IMR-90 (cell line): ENCODE data around the gene PLA2G3.
A peak's percentile ranks its signal among the peaks of the same experiment; 100 is the strongest.

Experiments used
- CTCF ChIP-seq: conservative IDR thresholded peaks from 2 replicates; pipeline ENCODE4 v1.5.1; 2012; ENCODE audit warnings: mild to moderate bottlenecking, low read depth, low read length, improper control_type of control experiment
- POLR2A ChIP-seq: IDR thresholded peaks from 2 replicates; pipeline ENCODE4 v1.6.1; 2012; ENCODE audit warnings: mild to moderate bottlenecking, low read depth, low read length
- RAD21 ChIP-seq: IDR thresholded peaks from 2 replicates; pipeline ENCODE4 v1.6.1; 2012; ENCODE audit warnings: low read length, improper control_type of control experiment
- RCOR1 ChIP-seq: IDR thresholded peaks from 2 replicates; pipeline ENCODE4 v1.6.1; 2012; ENCODE audit warnings: mild to moderate bottlenecking, low read length, improper control_type of control experiment; ENCODE audit not compliant: insufficient replicate concordance

- TF ChIP-seq RAD21 (peak; percentile 97), POLR2A (no peak), CTCF (peak; percentile 98), RCOR1 (no peak)
Observed at GRCh38 chr22:31148953-31149627, 8.8 kb upstream of the PLA2G3 start.
